RWPE1 (cell line): ENCODE results near the gene LGR6.
A peak's percentile ranks its signal among the peaks of the same experiment; 100 is the strongest.

Experiments used
- CTCF ChIA-PET: fragments of 350-600 bp; sonication (Branson Sonifier 250); formaldehyde crosslinking; extraction: SDS; loops from one replicate; lab custom pipeline; 2021; lab: Yijun Ruan, JAX
- POLR2A ChIA-PET: fragments of 400-600 bp; formaldehyde crosslinking; extraction: SDS; loops from one replicate; lab custom pipeline; 2020; ENCODE audit warnings: antibody characterized with exemption; ENCODE audit not compliant: low non-redundant PET; lab: Yijun Ruan, JAX
- DNase-seq: peaks from one replicate; pipeline ENCODE4 v3.0.0; 2012; ENCODE audit warnings: low spot score
- H3K27ac ChIP-seq: fragments of 450-650 bp; 2 replicates; pipeline ENCODE4 v1.5.1; 2017
- CTCF ChIP-seq: fragments of 450-650 bp; conservative IDR thresholded peaks from 2 replicates; pipeline ENCODE4 v1.5.1; 2017; ENCODE audit warnings: low read depth, mild to moderate bottlenecking

The LGR6 gene

DNA sequence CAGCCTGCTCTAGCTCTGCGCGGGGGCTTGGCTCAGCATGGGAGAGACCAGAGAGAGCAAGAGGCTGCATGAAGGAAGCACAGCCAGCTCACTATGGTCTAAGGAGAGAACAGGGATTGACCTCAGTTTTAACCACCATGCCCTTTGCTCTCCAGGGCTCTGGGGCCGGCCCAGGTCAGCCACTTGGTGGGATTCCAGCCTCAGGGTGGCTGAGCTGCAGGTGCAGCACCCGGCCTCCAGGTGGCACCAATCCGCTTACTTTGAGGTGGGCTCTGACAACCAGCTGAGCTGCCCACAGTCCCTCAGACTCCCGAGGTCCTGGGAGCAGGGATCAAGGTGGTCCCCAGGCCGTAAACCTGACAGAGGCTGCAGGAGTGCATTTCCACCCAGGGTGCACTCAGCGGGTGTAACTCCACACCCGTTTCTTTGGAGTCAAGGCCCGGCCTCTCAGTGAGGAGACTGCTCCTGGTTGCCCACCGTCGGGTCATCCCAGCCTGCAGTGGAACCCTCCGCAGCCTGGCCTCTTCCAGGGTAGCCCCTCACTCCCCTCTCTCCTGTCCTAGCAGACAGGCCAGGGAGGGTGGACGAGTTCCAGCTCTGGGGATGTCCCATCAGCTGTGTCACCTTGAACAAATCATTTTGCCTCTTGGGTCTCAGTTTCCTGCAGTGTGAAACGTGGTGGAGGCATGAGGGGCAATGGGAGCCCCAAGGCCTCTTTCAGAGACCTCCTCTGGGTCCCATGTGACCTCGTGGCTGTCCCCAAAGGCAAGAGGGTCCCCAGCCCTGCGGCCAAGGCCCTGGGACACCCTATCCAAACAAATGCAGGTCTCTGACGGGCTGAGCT, 607 bp upstream of the LGR6 start:
- DNase-seq: peak; percentile 67
- peak overlapping the region; percentile 39 for H3K27ac ChIP-seq
- TF ChIP-seq CTCF: peak; percentile 89
- ChIA-PET CTCF (interaction anchor here (0.5 to 5.4 kb wide), 52 partner anchors 8 to 1047 kb away, joined by 3 to 52 read pairs (median 5); no protein-coding TSS in a partner anchor), POLR2A (interaction anchor here (0.5 to 0.6 kb wide), 3 partner anchors 26 to 180 kb away, joined by 3 read pairs; no protein-coding TSS in a partner anchor)

DNA sequence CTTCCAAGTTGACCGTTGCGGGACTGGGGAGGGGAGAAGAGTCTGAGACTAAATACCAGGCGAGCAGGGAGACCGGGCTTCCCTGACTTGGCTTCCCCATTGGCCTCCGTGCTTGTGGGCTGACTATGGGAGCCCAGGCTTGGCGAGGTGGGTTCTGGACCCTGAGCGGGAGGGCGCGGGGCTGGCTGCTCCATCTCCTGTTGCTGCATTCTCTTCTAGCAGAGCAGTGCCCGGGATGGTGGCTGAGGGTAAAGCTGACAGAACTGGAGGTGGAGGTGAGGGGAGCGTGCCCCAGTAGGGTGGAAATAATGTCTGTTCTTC, 689 bp downstream of the LGR6 start:
- no peak for DNase-seq
- H3K27ac ChIP-seq: peak overlapping the region; percentile 39; the same call in 1 of the 2 replicates
- TF ChIP-seq CTCF: no peak
- CTCF ChIA-PET: interaction anchor here (0.5 to 5.4 kb wide), 15 partner anchors 8 to 299 kb away, joined by 3 to 52 read pairs (median 7); no protein-coding TSS in a partner anchor
- POLR2A ChIA-PET: no interaction called here

DNA sequence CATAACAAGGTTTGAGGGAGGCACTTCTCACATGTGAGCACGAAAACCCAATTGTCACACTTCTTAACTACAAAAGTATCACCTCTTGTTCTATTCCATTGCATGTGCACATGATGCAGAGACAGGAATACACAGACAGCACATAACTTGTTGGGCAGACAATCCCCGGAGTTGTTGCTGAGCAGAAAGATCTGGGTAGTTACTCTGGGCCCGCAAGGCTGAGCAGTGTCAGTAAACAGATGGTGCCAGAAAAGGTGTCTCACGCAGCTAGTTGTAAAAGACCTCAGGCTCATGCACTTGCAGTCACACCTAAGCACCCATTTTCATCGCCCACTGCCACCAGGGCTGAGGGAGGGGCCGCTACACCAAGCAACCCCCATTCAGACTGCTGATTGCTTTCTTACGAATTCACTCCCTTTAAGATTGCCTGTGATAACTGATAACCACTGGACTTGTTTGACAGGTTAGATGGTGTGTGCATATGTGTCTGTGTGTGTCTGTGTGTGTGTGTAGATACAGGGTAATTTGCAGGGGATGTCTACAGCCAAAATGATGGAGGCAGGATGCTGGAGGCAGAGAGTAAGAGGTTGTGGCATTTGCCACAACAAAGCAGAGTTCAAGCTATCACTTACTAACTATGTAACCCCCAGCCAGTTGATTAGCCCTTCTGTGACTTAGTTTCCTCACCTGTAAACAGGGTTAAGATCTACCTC, 4.2 kb downstream of the LGR6 start:
- ChIA-PET POLR2A (no interaction called here), CTCF (interaction anchor here (0.6 kb wide), 1 partner anchor 92 kb away, joined by 6 read pairs; no protein-coding TSS in a partner anchor)
- DNase-seq: no peak
- TF ChIP-seq CTCF: no peak
- H3K27ac ChIP-seq: no peak overlapping the region

DNA sequence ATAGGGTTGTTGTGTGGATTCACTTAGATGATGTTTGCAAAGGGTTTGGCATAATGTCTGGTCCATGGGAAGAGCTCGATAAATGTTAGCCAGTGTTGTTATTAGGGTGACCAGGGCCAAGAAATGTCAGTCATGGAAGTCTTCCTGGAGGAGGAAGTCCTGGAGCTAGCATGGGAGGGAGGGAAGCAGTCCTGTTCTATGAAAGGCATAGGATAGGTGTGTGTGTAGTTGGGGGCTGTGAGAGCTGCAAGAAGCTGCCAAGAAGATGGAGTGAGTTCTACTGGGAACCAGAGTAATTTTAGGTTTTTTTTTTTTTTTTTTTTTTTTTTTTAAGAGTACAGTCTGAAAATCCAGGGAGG, 4.7 kb downstream of the LGR6 start:
- POLR2A ChIA-PET: no interaction called here
- H3K27ac ChIP-seq: peak overlapping the region; percentile 94
- no peak for DNase-seq
- CTCF ChIA-PET: interaction anchor here (0.6 to 0.7 kb wide), 2 partner anchors 91 to 113 kb away, joined by 3 to 6 read pairs; no protein-coding TSS in a partner anchor
- no peak for TF ChIP-seq CTCF

GRCh38 chr1:202199040-202199889, 5.7 kb downstream of the LGR6 start:
- peak overlapping the region; percentile 94 for H3K27ac ChIP-seq
- ChIA-PET CTCF (interaction anchor here (0.7 to 2.3 kb wide), 9 partner anchors 10 to 520 kb away, joined by 3 to 14 read pairs (median 5); no protein-coding TSS in a partner anchor), POLR2A (interaction anchor here (0.6 kb wide), 1 partner anchor 67 kb away, joined by 3 read pairs; no protein-coding TSS in a partner anchor)
- DNase-seq: peak; percentile 68
- no peak for TF ChIP-seq CTCF
